Pancreas (tissue), 10 donors: ENCODE data around the gene HS6ST2. TPM values are rescaled to one million over a fixed set of nuclear protein-coding genes. Genes with fewer than 3 reads are reported as not detected.
A peak's percentile ranks its signal among the peaks of the same experiment; 100 is the strongest.

Experiments used
- ATAC-seq, 4 donors: fragments of 200-7000 bp; cut with Tn5 transposase; one replicate each; pipeline versions ENCODE4 v1.8.0 to v1.9.1; 2020; ENCODE audit warnings: mild to moderate bottlenecking in 4 of 4, moderate library complexity in 4 of 4
- DNase-seq, 6 donors: peaks; one replicate each; pipeline ENCODE4 v3.0.0-alpha.2; 2020
- FAIRE-seq: peaks from 2 replicates; lab custom pipeline; 2012; peaks lifted over from hg19 to GRCh38; lab: Jason Lieb, UNC
- H3K27ac ChIP-seq, 4 donors: fragments of 200-600 bp; sonication (generic); 1 replicate in 3 of 4; 2 replicates in 1 of 4; pipeline versions ENCODE4 v1.5.0 to v1.8.0; 2020
- H3K27me3 ChIP-seq, 4 donors: fragments of 200-600 bp; one replicate each; pipeline ENCODE4 v1.8.0; 2021
- H3K36me3 ChIP-seq, 3 donors: fragments of 200-600 bp; sonication (generic) in 1 of 3; one replicate each; pipeline versions ENCODE4 v1.5.0 to v1.8.0; 2020 to 2021
- H3K4me1 ChIP-seq, 3 donors: fragments of 200-600 bp; one replicate each; pipeline ENCODE4 v1.8.0; 2021
- H3K4me3 ChIP-seq, 4 donors: fragments of 200-600 bp; sonication (generic) in 2 of 4; one replicate each; pipeline versions ENCODE4 v1.5.0 to v1.8.0; 2020 to 2021
- H3K9me3 ChIP-seq, 4 donors: fragments of 200-600 bp; one replicate each; pipeline ENCODE4 v1.8.0; 2021
- WGBS, 2 donors: extraction: QIAGEN DNeasy Blood & Tissue Kit; methylation state at CpG; one replicate each; pipeline ENCODE4 v1.1.7; 2013; 5-methylcytosine and 5-hydroxymethylcytosine counted together
- intact Hi-C, 3 donors: fragments of 100-400 bp; cut with DNase I; formaldehyde crosslinking; loops; one replicate each; pipeline versions ENCODE4 v1.11.1 to v1.14.2; 2022
- polyA plus RNA-seq, 2 donors: library from polyadenylated mRNA; stranded (reverse); fragments of 200-250 nt; gene quantifications; one replicate each; pipeline ENCODE4 v1.2.3, GENCODE V29; 2013
- total RNA-seq, 6 donors: library from RNA; stranded (reverse); fragmentation: NEBNext Ultra II Directional in 4 of 6; extraction: Animal tissue kit (Norgen Biotek cat#: 25700) in 4 of 6; gene quantifications; one replicate each; pipeline versions ENCODE4 v1.2.1 to v1.2.4, GENCODE V29; 2021 to 2023
- TF ChIP-seq, protein P1 (sequence below), 4 donors: fragments of 200-600 bp; sonication (generic) in 3 of 4; IDR thresholded peaks; one replicate each; pipeline versions ENCODE4 v1.5.0 to v1.8.0; 2021; ENCODE audit warnings: antibody characterized with exemption in 4 of 4
- donor health status: healthy with polysubstance abuse.
- donor health status: DM: no; HTN: no; CAD: no; lungs with moderate emphysema.
- donor health status: DM: no; HTN: no; CAD: no.
- donor health status: control.
- donor health status: control.
- donor health status: Bipolar disorder and iron deficiency.
- donor health status: DM: yes; HTN: yes; CAD: no.
- donor health status: DM: no; HTN: no; CAD: no.
- donor health status: DM: no; HTN: no; CAD: no.
- donor health status: DM: yes; HTN: yes; CAD: no.

HS6ST2 gene
- total and polyA plus RNA-seq, 8 donors, result 0.72 to 5.9 (median 3.4) TPM

DNA sequence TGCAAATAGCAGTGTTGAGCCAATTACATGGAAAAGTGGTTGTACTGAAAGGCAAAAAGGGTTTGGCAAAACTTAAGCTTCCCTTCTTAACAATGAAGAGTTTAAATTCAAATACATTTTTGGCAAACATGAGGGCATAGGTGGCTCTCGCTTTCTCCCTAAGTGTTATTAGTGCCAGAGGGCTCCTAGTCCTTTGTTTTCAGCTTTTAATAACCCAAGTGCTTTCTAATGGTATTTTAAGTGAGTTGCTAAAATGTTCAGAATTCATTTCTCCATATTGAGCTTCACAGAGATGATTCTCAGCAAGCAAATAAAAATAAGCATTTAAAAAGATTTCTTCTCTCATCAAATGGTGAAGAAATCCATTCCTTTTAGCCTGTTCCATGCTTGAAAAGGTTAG lies 123.7 kb downstream of the HS6ST2 start:
- FAIRE-seq (no peak), ATAC-seq (no peak), DNase-seq (no peak)
- Histone ChIP-seq H3K27ac (no peak overlapping the region), H3K4me3 (no peak overlapping the region), H3K4me1 (no peaks in the 10 kb centered on the region), H3K9me3 (no peaks in the 10 kb centered on the region), H3K36me3 (no peaks in the 10 kb centered on the region), H3K27me3 (peaks cover 0 to 4% (median 0%) of the 10 kb centered on the region in 4 donors)
- 58 to 97% methylated on average over 1 of the region's 1 CpG for WGBS, 2 donors
- TF ChIP-seq, protein P1, sequence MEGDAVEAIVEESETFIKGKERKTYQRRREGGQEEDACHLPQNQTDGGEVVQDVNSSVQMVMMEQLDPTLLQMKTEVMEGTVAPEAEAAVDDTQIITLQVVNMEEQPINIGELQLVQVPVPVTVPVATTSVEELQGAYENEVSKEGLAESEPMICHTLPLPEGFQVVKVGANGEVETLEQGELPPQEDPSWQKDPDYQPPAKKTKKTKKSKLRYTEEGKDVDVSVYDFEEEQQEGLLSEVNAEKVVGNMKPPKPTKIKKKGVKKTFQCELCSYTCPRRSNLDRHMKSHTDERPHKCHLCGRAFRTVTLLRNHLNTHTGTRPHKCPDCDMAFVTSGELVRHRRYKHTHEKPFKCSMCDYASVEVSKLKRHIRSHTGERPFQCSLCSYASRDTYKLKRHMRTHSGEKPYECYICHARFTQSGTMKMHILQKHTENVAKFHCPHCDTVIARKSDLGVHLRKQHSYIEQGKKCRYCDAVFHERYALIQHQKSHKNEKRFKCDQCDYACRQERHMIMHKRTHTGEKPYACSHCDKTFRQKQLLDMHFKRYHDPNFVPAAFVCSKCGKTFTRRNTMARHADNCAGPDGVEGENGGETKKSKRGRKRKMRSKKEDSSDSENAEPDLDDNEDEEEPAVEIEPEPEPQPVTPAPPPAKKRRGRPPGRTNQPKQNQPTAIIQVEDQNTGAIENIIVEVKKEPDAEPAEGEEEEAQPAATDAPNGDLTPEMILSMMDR (IDR thresholded peaks at IDR 0.05), result no peak
- intact Hi-C loops, result no loop called here

DNA sequence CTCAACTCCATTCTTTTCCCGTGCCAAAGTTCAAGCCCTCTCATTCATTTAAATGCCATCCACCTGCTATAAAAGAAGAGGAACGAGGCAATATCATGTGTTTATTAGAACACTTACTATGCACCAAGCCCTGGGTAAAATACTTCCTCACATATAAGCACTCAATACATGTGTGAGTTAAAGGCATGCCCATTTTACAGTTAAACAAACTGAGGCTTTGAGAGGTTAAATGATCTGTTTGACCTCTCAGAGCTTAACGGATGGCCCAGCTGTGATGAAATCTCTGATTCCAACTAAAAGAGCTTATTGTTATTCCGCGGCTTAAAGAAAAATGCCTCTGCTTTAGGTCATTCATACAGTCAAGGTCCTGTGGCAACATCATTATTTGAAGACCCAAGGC lies 124.3 kb downstream of the HS6ST2 start:
- Histone ChIP-seq H3K36me3 (no peaks in the 10 kb centered on the region), H3K4me1 (no peaks in the 10 kb centered on the region), H3K27me3 (peaks cover 0 to 4% (median 0%) of the 10 kb centered on the region in 4 donors), H3K4me3 (no peak overlapping the region), H3K27ac (no peak overlapping the region), H3K9me3 (no peaks in the 10 kb centered on the region)
- DNase-seq (no peak), ATAC-seq (no peak), FAIRE-seq (no peak)
- 71 to 81% methylated on average over 5 of the region's 5 CpGs for WGBS, 2 donors
- intact Hi-C loops, result no loop called here
- TF ChIP-seq, protein P1 (IDR thresholded peaks at IDR 0.05), result no peak

DNA sequence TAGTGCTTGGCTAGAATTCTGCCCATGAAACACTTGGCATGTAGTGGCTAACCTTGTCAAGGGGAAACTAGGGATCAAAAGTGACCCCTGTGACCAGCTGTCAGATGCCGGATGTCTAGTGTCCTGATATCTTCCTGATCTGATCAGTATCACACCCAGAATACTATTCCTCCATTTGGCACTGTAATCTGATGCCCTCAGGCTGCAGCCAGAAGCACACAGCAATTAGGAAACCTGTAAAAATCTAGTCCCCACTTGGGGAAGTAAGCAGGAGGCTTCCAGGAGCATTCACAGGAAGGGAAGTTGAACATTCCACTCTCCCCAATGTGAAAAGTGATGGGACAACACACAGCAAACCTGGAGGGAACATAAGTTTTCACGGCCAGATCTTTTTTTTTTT lies 125.1 kb downstream of the HS6ST2 start:
- TF ChIP-seq, protein P1 (IDR thresholded peaks at IDR 0.05), result no peak

DNA sequence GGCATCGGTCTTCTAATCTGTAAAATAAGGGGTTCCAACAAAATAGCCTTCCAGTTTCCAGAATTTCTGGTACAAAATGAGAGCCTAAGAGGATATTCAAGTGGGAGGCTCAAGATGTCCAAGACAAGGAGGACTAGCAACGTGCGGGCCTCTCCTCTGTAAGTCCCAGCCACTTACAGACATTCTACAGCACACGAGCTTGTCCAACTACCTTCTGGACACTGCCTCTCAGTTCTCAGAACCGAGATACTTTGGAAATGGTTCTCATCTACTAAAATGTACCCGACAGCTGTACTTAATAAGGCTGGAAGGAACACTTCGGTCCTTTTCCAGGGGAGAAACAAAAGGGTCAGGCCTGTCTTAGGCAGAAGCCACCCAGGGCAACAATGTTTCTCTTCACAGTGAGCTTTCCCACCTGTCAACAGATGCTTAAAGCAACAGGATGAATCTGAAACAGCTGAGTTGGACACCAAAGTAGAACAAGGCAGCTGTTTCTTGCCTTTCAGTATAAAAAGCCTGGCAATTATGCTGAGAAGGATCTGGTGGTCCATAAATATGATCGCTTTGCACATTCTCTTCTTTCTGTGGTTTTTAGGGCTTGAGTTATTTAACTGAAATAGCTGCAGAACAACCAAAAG lies 127.0 kb downstream of the HS6ST2 start:
- H3K4me1 ChIP-seq, result no peaks in the 10 kb centered on the region
- H3K4me3 ChIP-seq, result no peak overlapping the region
- FAIRE-seq (no peak), ATAC-seq (no peak), DNase-seq (no peak)
- H3K27me3 ChIP-seq, result peaks cover 0 to 4% (median 0%) of the 10 kb centered on the region in 4 donors
- 79 to 87% methylated on average over 8 of the region's 8 CpGs for WGBS, 2 donors
- no peak overlapping the region for H3K27ac ChIP-seq
- TF ChIP-seq, protein P1 (IDR thresholded peaks at IDR 0.05), result no peak
- intact Hi-C loops, result no loop called here
- H3K36me3 ChIP-seq, result no peaks in the 10 kb centered on the region
- no peaks in the 10 kb centered on the region for H3K9me3 ChIP-seq

More for the DNA sequence above, 125.1 kb downstream of the HS6ST2 start:
- ATAC-seq (no peak), DNase-seq (no peak), FAIRE-seq (no peak)
- WGBS, 2 donors, result 33 to 44% methylated on average over 2 of the region's 2 CpGs
- no peaks in the 10 kb centered on the region for H3K9me3 ChIP-seq
- H3K4me1 ChIP-seq, result no peaks in the 10 kb centered on the region
- H3K27me3 ChIP-seq, result peaks cover 0 to 4% (median 0%) of the 10 kb centered on the region in 4 donors
- H3K27ac ChIP-seq, result no peak overlapping the region
- H3K4me3 ChIP-seq, result no peak overlapping the region
- H3K36me3 ChIP-seq, result no peaks in the 10 kb centered on the region
- intact Hi-C loops, result no loop called here

GRCh38 chrX:132822634-132823012 lies 135.8 kb downstream of the HS6ST2 start:
- ATAC-seq (no peak), FAIRE-seq (peak; percentile 56), DNase-seq (no peak)
- Histone ChIP-seq H3K36me3 (no peaks in the 10 kb centered on the region), H3K27ac (no peak overlapping the region), H3K27me3 (peaks cover 0 to 6% (median 0%) of the 10 kb centered on the region in 4 donors), H3K9me3 (no peaks in the 10 kb centered on the region), H3K4me3 (no peak overlapping the region), H3K4me1 (no peaks in the 10 kb centered on the region)
- intact Hi-C loops, result no loop called here
- TF ChIP-seq, protein P1 (IDR thresholded peaks at IDR 0.05), result no peak
- 63% methylated on average over 2 of the region's 2 CpGs for WGBS, 2 donors
